OCI-LY7 (cell line): ENCODE measurements around the gene SMTN.

Experiments
- EZH2phosphoT487 ChIP-seq: fragments of 200-600 bp; sonication (generic); IDR thresholded peaks from 2 replicates; pipeline ENCODE4 v1.6.1; 2018; ENCODE audit warnings: low read depth, borderline replicate concordance, mild to moderate bottlenecking, mixed run types, antibody characterized with exemption, low read length, moderate library complexity, mixed read lengths
- TF ChIP-seq, protein P1 (sequence below): fragments of 200-600 bp; sonication (generic); conservative IDR thresholded peaks from 2 replicates; pipeline ENCODE4 v1.5.1; 2014; ENCODE audit warnings: mild to moderate bottlenecking, antibody characterized with exemption, low read length, moderate library complexity, mixed read lengths

- TF ChIP-seq, protein P1, sequence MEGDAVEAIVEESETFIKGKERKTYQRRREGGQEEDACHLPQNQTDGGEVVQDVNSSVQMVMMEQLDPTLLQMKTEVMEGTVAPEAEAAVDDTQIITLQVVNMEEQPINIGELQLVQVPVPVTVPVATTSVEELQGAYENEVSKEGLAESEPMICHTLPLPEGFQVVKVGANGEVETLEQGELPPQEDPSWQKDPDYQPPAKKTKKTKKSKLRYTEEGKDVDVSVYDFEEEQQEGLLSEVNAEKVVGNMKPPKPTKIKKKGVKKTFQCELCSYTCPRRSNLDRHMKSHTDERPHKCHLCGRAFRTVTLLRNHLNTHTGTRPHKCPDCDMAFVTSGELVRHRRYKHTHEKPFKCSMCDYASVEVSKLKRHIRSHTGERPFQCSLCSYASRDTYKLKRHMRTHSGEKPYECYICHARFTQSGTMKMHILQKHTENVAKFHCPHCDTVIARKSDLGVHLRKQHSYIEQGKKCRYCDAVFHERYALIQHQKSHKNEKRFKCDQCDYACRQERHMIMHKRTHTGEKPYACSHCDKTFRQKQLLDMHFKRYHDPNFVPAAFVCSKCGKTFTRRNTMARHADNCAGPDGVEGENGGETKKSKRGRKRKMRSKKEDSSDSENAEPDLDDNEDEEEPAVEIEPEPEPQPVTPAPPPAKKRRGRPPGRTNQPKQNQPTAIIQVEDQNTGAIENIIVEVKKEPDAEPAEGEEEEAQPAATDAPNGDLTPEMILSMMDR = no peak
- no peak for TF ChIP-seq EZH2phosphoT487
Observed at GRCh38 chr22:31120642-31121041, 39.5 kb downstream of the SMTN start.
